AG09309 (cell line): Measurements from ENCODE around the gene TOX2.

Experiments used
- DNase-seq: peaks from one replicate; pipeline ENCODE4 v3.0.0-alpha.2; 2010; ENCODE audit warnings: low read depth
- H3K4me3 ChIP-seq: 2 replicates; pipeline ENCODE4 v1.5.1; 2011; ENCODE audit warnings: mild to moderate bottlenecking, low read depth, low read length, moderate library complexity; ENCODE audit not compliant: control insufficient read depth
- TF ChIP-seq, protein P1 (sequence below): IDR thresholded peaks from 2 replicates; pipeline ENCODE4 v1.5.1; 2011; ENCODE audit warnings: mild to moderate bottlenecking, low read depth, low read length, inconsistent platforms; ENCODE audit not compliant: insufficient read depth, control insufficient read depth; ENCODE audit errors: missing control alignments

TOX2 gene

DNA sequence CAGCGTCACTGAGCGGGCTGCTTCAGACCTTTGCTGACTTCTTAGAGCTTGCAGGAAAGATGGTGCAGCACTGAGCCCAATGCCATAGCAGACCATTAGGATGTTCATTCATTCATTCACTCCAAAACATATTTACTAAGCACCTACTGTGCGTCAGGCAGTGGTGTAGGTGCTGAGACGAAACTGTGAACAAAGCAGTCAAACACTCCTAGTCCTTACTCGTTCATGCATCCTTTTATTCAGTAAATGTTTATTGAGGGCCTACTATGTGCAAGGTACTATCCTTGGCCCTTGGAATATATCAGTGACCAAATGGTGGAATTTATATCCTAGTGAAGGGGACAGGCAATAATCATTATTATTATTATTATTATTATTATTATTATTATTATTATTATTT lies 76.6 kb downstream of the TOX2 start:
- no peak overlapping the region for H3K4me3 ChIP-seq
- DNase-seq: no peak
- TF ChIP-seq, protein P1, sequence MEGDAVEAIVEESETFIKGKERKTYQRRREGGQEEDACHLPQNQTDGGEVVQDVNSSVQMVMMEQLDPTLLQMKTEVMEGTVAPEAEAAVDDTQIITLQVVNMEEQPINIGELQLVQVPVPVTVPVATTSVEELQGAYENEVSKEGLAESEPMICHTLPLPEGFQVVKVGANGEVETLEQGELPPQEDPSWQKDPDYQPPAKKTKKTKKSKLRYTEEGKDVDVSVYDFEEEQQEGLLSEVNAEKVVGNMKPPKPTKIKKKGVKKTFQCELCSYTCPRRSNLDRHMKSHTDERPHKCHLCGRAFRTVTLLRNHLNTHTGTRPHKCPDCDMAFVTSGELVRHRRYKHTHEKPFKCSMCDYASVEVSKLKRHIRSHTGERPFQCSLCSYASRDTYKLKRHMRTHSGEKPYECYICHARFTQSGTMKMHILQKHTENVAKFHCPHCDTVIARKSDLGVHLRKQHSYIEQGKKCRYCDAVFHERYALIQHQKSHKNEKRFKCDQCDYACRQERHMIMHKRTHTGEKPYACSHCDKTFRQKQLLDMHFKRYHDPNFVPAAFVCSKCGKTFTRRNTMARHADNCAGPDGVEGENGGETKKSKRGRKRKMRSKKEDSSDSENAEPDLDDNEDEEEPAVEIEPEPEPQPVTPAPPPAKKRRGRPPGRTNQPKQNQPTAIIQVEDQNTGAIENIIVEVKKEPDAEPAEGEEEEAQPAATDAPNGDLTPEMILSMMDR: no peak

DNA sequence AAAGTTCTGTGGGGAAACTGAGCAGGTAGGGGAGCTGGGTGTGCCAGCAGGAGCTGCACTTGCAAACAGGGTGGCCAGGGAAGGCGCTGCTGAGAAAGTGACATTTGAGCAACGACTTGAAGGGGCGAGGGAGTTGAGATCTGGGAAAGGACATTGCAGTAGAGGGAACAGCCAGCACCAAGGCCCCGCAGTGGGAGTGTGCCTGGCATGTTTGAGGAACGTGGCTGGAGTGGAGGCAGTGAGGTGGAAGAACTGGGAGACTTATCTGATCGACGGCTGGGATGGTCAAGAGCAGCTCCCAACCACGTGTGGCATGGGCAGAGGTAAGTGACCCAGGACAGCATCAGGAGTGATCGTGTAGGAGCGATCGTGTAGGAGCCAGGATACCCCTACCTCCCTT lies 77.3 kb downstream of the TOX2 start:
- DNase-seq: no peak
- TF ChIP-seq, protein P1: no peak
- no peak overlapping the region for H3K4me3 ChIP-seq

DNA sequence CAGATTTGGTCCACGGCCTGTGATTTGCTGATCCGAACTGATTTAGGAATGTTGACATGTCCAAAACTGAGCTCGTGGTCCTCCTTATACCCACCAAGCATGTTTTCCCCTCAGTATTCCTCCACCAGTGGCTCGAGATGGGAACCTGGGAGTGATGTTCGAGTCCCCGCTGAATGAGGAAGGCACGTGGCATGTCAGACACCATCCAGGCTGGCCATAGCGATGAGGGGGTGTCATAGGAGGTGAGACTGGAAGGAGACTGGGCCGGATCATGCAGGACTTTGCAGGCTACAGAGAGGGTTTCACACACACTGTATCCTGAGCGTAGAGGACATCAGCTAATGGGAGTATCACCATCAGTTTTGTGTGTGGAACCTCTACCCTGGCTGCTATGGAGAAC lies 78.2 kb downstream of the TOX2 start:
- TF ChIP-seq, protein P1: no peak
- no peak overlapping the region for H3K4me3 ChIP-seq
- DNase-seq: no peak

GRCh38 chr20:43993560-43993959 lies 78.9 kb downstream of the TOX2 start:
- TF ChIP-seq, protein P1: no peak
- H3K4me3 ChIP-seq: no peak overlapping the region
- no peak for DNase-seq

DNA sequence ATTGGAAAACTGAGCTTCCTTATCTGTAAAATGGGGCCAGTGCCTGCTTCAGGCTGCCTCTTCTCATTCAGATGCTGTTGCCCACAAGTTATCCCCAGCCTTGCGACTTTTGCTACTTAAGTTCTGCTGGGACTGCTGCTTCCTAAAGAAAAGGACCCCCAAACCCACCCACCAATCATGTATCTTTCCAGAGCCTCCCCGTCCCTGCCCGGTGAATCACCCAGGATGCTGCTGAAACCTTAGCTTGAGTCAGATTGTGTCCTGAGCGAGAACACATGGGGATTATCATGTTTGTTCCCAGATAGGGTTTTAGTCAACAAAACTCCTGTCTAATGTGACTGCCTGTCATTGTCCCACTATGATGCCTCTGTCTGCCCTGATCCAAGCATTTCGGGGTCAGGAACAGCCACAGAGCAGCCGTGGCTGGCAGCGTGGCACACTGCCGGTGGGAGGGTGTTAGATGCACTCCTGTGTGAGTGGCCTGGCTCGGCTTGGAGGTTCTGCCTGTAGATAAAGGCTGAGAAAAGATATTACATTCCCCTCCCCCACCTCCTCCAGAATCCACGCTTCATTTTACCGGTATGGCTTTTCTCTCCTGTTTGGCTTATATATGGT lies 79.9 kb downstream of the TOX2 start:
- TF ChIP-seq, protein P1: no peak
- H3K4me3 ChIP-seq: no peak overlapping the region
- DNase-seq: no peak

DNA sequence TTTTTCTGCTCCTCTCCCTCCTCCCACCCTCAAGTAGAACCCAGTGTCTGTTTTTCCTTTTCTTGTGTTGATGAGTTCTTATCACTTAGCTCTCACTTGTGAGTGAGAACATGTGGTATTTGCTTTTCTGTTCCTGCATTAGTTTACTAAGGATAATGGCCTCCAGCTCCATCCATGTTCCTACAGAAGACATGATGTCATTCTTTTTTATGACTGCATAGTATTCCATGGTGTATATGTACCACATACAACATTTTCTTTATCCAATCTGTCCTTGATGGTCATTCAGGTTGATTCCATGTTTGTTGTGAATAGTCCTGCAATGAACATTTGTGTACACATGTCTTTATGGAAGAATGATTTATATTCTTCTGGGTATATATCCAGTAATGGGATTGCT lies 81.0 kb downstream of the TOX2 start:
- no peak for DNase-seq
- no peak overlapping the region for H3K4me3 ChIP-seq
- TF ChIP-seq, protein P1: no peak
